Skin epidermis (tissue), 12 donors: Measurements from ENCODE around the gene LMCD1.

Experiments
- H3K27ac ChIP-seq, 21 experiments: fragments of 200-600 bp; sonication (generic) in 11 of 21; one replicate each; pipeline ENCODE4 v1.5.0; 2020; ENCODE audit warnings: mild to moderate bottlenecking in 3 of 21, inconsistent platforms in 2 of 21, moderate library complexity in 2 of 21
- H3K4me3 ChIP-seq, 7 experiments: fragments of 200-600 bp; sonication (generic) in 2 of 7; one replicate each; pipeline ENCODE4 v1.5.0; 2020; ENCODE audit warnings: inconsistent platforms in 2 of 7, mild to moderate bottlenecking in 2 of 7, moderate library complexity in 1 of 7

Gene LMCD1

GRCh38 chr3:8525893-8526292, 24.3 kb downstream of the LMCD1 start:
- peak overlapping the region in 3 of 21 experiments; percentile 24 to 65 (median 29) for H3K27ac ChIP-seq
- H3K4me3 ChIP-seq: no peak overlapping the region

GRCh38 chr3:8529181-8529637, 27.6 kb downstream of the LMCD1 start:
- Histone ChIP-seq H3K27ac (peak overlapping the region in 12 of 21 experiments; percentile 1 to 61 (median 28)), H3K4me3 (no peak overlapping the region)

- Histone ChIP-seq H3K4me3 (no peak overlapping the region), H3K27ac (peak overlapping the region in 11 of 21 experiments; percentile 1 to 61 (median 30))
Observed at GRCh38 chr3:8529738-8530525, 28.3 kb downstream of the LMCD1 start.

GRCh38 chr3:8530581-8530980, 29.0 kb downstream of the LMCD1 start:
- no peak overlapping the region for H3K4me3 ChIP-seq
- H3K27ac ChIP-seq: peak overlapping the region in 4 of 21 experiments; percentile 1 to 46 (median 16)

GRCh38 chr3:8532251-8532871, 30.7 kb downstream of the LMCD1 start:
- H3K4me3 ChIP-seq: no peak overlapping the region
- H3K27ac ChIP-seq: peak overlapping the region in 11 of 21 experiments; percentile 15 to 76 (median 39)

GRCh38 chr3:8536096-8537056, 34.8 kb downstream of the LMCD1 start:
- Histone ChIP-seq H3K4me3 (no peak overlapping the region), H3K27ac (no peak overlapping the region)

DNA sequence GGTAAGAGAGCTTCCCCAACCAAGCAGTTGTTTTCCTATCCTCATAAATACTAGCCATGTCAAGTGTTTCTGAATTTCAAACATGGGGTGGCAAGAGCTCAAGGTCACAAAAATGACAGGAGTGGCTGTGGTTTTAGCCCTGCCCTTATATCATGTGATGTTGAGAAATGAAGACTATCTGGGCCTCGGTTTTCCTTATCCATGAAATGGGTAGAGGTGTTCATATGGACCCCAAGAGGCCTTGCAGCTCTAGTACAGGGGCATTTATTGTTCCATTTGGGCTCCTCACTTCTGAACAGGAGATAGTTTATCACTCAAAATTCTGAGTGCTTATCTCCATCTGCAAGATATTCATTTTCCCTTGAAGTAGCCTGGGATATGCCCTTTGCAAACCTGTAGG, 35.8 kb downstream of the LMCD1 start:
- Histone ChIP-seq H3K27ac (no peak overlapping the region), H3K4me3 (no peak overlapping the region)

DNA sequence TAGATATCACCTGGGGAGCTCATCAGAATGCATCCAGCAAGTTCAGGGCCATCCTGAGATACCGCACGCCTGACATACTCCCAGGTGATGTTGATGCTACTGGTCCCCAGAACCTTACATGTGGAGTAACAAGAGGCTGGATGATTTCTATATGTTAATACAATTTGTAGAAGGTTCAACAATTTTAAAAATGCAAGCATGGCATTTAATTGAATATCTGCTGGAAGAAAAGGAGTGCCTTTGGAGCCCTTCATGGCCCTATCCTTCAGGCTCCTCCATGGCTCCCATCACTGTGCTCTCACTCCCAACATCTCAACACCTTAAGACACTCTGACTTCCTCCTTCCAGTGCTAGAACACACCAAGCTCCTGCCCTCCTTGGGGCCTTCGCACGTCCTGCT, 36.6 kb downstream of the LMCD1 start:
- Histone ChIP-seq H3K27ac (no peak overlapping the region), H3K4me3 (no peak overlapping the region)

- peak overlapping the region in 5 of 21 experiments; percentile 34 to 65 (median 59) for H3K27ac ChIP-seq
- H3K4me3 ChIP-seq: no peak overlapping the region
Observed at GRCh38 chr3:8538913-8539312, 37.3 kb downstream of the LMCD1 start.

GRCh38 chr3:8539419-8539818, 37.8 kb downstream of the LMCD1 start:
- H3K4me3 ChIP-seq: no peak overlapping the region
- peak overlapping the region in 6 of 21 experiments; percentile 26 to 65 (median 50) for H3K27ac ChIP-seq

DNA sequence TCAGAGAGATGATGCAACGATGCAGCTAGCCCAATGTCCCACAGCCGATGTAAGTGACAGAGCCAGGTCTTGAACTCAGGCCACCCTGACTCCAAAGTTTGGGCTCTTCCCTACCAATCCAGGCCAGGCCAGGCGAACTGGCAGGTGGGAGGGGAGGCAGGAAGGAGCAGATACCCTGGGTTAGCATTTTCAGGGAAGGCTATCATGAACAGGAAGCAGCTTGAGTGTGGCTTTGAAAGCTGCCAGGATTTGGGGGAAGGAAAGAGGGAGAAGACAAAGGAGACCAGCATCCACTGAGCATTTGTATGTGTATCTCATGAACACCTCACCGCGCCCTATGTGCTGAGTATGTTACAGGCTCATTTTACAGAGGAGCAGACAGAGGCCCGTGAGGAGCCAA, 38.8 kb downstream of the LMCD1 start:
- no peak overlapping the region for H3K4me3 ChIP-seq
- peak overlapping the region in 4 of 21 experiments; percentile 7 to 41 (median 14) for H3K27ac ChIP-seq

DNA sequence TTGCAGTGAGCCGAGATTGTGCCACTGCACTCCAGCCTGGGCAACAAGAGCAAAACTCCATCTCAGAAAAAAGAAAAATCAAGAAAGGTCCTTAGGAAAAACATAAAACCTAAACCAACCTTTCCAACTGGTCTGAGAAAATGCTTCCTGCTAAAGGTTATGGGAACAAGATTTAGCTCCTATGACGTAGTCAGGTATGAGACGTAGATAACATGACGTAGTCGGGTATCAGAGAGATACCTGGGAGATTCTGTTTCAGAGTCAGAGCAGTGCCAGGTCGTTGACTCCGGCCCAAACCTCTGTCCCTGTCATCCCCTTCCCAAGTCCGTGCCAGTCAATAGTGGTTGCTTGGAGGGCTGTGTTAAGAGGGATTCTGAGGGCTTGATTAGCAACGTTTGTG, 39.9 kb downstream of the LMCD1 start:
- no peak overlapping the region for H3K4me3 ChIP-seq
- no peak overlapping the region for H3K27ac ChIP-seq

DNA sequence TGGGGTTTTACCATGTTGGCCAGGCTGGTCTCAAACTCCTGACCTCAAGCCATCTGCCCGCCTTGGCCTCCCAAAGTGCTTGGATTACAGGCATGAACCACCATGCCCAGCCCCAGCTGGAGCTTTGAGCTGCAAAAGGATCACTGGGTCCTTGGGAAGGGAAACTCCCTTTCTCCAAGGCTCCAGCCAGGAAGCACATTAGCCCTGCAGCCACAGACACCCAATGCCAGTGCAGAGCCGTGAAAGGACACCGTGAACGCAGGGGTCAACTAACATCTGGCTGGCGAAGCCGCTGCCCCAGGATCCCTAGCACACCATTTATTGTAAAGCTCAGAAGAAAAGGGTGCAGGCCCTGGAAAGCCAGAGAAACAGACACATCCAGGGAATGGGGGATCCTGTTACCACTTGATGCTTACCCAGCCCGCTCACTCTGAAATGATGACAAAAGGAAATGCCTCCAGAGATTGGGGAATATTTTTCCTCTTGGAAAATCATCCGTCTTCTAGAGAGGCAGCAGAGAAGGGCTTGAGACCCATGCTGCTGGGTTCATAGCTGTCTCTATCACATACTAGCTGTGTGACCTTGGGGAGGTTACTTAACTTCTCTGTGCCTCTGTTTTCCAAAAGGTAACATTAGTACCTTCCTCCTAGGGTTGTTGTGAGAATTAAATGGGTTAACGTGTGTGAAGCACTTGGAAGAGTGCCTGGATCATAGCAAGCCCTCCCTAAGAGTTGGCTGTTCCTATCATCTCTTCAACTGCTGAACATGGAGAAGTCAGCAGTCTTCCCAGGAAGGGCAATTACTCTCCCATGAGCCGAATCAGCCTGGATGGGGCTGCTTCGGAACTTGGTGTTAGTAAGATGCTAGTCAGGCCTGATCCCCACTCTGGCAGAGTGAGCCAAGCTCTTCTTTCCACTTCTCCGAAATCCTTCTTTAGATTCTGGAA, 40.8 kb downstream of the LMCD1 start:
- no peak overlapping the region for H3K4me3 ChIP-seq
- H3K27ac ChIP-seq: peak overlapping the region in 3 of 21 experiments; percentile 3 to 44 (median 43)

DNA sequence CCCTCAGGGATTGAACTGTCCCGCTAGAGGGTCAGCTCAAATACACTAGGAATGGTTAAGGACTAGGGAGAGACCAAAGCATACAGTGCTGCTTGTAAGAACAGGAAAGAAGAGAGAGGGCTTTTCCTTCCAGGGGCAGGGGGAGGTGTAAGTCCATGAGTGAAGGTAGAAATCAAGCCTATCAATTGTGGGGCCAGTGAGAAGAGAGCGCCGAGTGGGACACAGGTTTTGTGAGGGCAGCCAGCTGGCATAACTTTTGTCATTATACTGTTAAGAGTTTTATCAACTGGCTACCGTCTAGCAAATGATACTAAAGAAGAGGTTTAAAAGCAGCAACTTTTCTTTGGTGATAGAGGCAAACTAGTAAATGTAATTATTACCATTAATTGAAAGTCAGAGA, 45.0 kb downstream of the LMCD1 start:
- Histone ChIP-seq H3K4me3 (no peak overlapping the region), H3K27ac (no peak overlapping the region)

- H3K4me3 ChIP-seq: no peak overlapping the region
- no peak overlapping the region for H3K27ac ChIP-seq
Observed at GRCh38 chr3:8548502-8549275, 47.1 kb downstream of the LMCD1 start.

DNA sequence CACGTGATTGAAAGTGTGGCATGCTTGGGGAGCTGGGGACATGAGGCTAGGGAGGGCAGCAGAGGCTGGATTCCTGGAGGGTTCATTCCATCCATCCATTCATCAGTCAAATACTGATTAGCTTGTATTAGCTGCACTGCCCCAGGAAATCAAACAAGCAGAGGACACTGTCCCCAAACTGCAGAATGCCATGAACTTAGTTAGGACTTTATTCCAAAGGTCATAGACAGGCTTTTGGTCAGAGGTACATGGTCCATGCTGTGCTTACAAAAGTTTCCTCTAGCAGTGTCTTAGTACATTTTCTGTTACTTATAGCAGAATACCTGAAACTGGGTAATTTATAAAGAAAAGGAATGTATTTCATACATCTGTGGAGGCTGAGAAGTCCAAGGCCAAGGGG, 47.7 kb downstream of the LMCD1 start:
- H3K27ac ChIP-seq: peak overlapping the region in 2 of 21 experiments; percentile 45 to 56

GRCh38 chr3:8550611-8551010, 49.0 kb downstream of the LMCD1 start:
- Histone ChIP-seq H3K27ac (peak overlapping the region in 4 of 21 experiments; percentile 26 to 51 (median 42)), H3K4me3 (no peak overlapping the region)

More for the DNA sequence above, 47.7 kb downstream of the LMCD1 start:
- no peak overlapping the region for H3K4me3 ChIP-seq

- no peak overlapping the region for H3K4me3 ChIP-seq
- no peak overlapping the region for H3K27ac ChIP-seq
Observed at GRCh38 chr3:8552223-8552762, 50.7 kb downstream of the LMCD1 start.
